A549 (cell line): ENCODE data around the gene LAMB2. TPM values are rescaled to one million over a fixed set of nuclear protein-coding genes. Genes with fewer than 3 reads are reported as not detected.
A peak's percentile ranks its signal among the peaks of the same experiment; 100 is the strongest.

Experiments
- ATAC-seq, 2 experiments: fragments of 200-7000 bp in 1 of 2; fragments of >200 bp in 1 of 2; cut with Nextera tagmentation in 1 of 2; cut with Tn5 transposase in 1 of 2; 3 replicates each; pipeline versions ENCODE4 v1.8.0 to v1.9.1; 2018 to 2020; ENCODE audit warnings: mild to moderate bottlenecking in 1 of 2, moderate library complexity in 1 of 2
- CTCF ChIA-PET: fragments of 300-600 bp; sonication (Branson Sonifier 250); formaldehyde crosslinking; extraction: SDS; loops from one replicate; lab custom pipeline; 2021; ENCODE audit warnings: antibody characterized with exemption, inconsistent platforms; lab: Yijun Ruan, JAX
- POLR2A ChIA-PET: fragments of 350-600 bp; formaldehyde crosslinking; extraction: SDS; loops from one replicate; lab custom pipeline; 2021; ENCODE audit warnings: antibody characterized with exemption, inconsistent platforms; lab: Yijun Ruan, JAX
- DNase-seq, 2 experiments: peaks; one replicate each; pipeline versions ENCODE4 v3.0.0 to v3.0.0-alpha.2; 2011 to 2016; ENCODE audit warnings: low read depth in 1 of 2, low spot score in 1 of 2
- FAIRE-seq: peaks from 2 replicates; lab custom pipeline; 2011; peaks lifted over from hg19 to GRCh38; lab: Jason Lieb, UNC
- H3K27ac ChIP-seq, 2 experiments: fragments of >200 bp; sonication (Bioruptor Twin); formaldehyde crosslinking; 3 replicates each; pipeline ENCODE4 v1.5.1; 2016 to 2017
- H3K4me1 ChIP-seq: fragments of >200 bp; sonication (Bioruptor Twin); formaldehyde crosslinking; 3 replicates; pipeline ENCODE4 v1.6.1; 2016
- H3K4me2 ChIP-seq: fragments of >200 bp; sonication (Bioruptor Twin); formaldehyde crosslinking; 3 replicates; pipeline ENCODE4 v1.6.1; 2016
- H3K4me3 ChIP-seq: fragments of >200 bp; sonication (Bioruptor Twin); formaldehyde crosslinking; 3 replicates; pipeline ENCODE4 v1.5.1; 2016
- H3K9me3 ChIP-seq: fragments of >200 bp; sonication (Bioruptor Twin); formaldehyde crosslinking; 3 replicates; pipeline ENCODE4 v1.6.1; 2016
- BCL3 ChIP-seq: fragments of >200 bp; sonication (Bioruptor Twin); formaldehyde crosslinking; IDR thresholded peaks from 3 replicates; pipeline ENCODE4 v1.6.1; 2016
- CBX2 ChIP-seq: fragments of 200-600 bp; sonication (generic); IDR thresholded peaks from 2 replicates; pipeline ENCODE4 v1.6.1; 2016; ENCODE audit warnings: low read depth, mild to moderate bottlenecking, borderline replicate concordance
- CEBPB ChIP-seq, 2 experiments: fragments of >200 bp in 1 of 2; sonication (Bioruptor Twin) in 1 of 2; formaldehyde crosslinking in 1 of 2; IDR thresholded peaks; 2 replicates each; pipeline ENCODE4 v1.6.1; 2012 to 2016
- CHD4 ChIP-seq: fragments of 200-600 bp; sonication (generic); IDR thresholded peaks from 2 replicates; pipeline ENCODE4 v1.6.1; 2016; ENCODE audit warnings: antibody characterized with exemption, mild to moderate bottlenecking, borderline replicate concordance
- CTCF ChIP-seq: fragments of >200 bp; sonication (Bioruptor Twin); formaldehyde crosslinking; IDR thresholded peaks from 3 replicates; pipeline ENCODE4 v1.5.1; 2016
- ELK1 ChIP-seq: fragments of 150-350 bp; IDR thresholded peaks from 2 replicates; pipeline ENCODE4 v1.6.1; 2014; ENCODE audit warnings: low read depth, mild to moderate bottlenecking, low read length
- EP300 ChIP-seq, 2 experiments: fragments of >200 bp; sonication (Bioruptor Twin); formaldehyde crosslinking; IDR thresholded peaks; 2 replicates in 1 of 2; 3 replicates in 1 of 2; pipeline ENCODE4 v1.6.1; 2016 to 2017
- ESRRA ChIP-seq: fragments of 150-350 bp; IDR thresholded peaks from 2 replicates; pipeline ENCODE4 v1.6.1; 2014; ENCODE audit warnings: mild to moderate bottlenecking, low read length, borderline replicate concordance
- FOSL2 ChIP-seq, 2 experiments: fragments of 450-650 bp in 1 of 2; fragments of >200 bp in 1 of 2; sonication (Bioruptor Twin) in 1 of 2; formaldehyde crosslinking; IDR thresholded peaks; 2 replicates each; pipeline versions ENCODE4 v1.5.0 to v1.6.1; 2016 to 2020; ENCODE audit warnings: mild to moderate bottlenecking in 1 of 2, moderate library complexity in 1 of 2
- HDAC2 ChIP-seq: fragments of 200-600 bp; sonication (generic); IDR thresholded peaks from 2 replicates; pipeline ENCODE4 v1.6.1; 2016
- JUN ChIP-seq, 2 experiments: fragments of >200 bp; sonication (Bioruptor Twin); formaldehyde crosslinking; IDR thresholded peaks; 2 replicates in 1 of 2; 3 replicates in 1 of 2; pipeline ENCODE4 v1.6.1; 2016 to 2017
- JUNB ChIP-seq: fragments of >200 bp; sonication (Bioruptor Twin); formaldehyde crosslinking; IDR thresholded peaks from 2 replicates; pipeline ENCODE4 v1.6.1; 2016
- KDM5A ChIP-seq: fragments of 200-600 bp; sonication (generic); IDR thresholded peaks from 2 replicates; pipeline ENCODE4 v1.6.1; 2016; ENCODE audit warnings: antibody characterized with exemption, mild to moderate bottlenecking
- MAX ChIP-seq: IDR thresholded peaks from 2 replicates; pipeline ENCODE4 v1.6.1; 2012
- MYC ChIP-seq: IDR thresholded peaks from 2 replicates; pipeline ENCODE4 v1.6.1; 2012; ENCODE audit warnings: mild to moderate bottlenecking, inconsistent platforms, low read length, improper control_type of control experiment, borderline replicate concordance
- NFE2L2 ChIP-seq: fragments of 150-350 bp; conservative IDR thresholded peaks from 2 replicates; pipeline ENCODE4 v1.6.1; 2014; ENCODE audit warnings: low read length
- PBX3 ChIP-seq: IDR thresholded peaks from 2 replicates; pipeline ENCODE4 v1.6.1; 2012
- PHF8 ChIP-seq: fragments of 200-600 bp; sonication (generic); IDR thresholded peaks from 2 replicates; pipeline ENCODE4 v1.6.1; 2016; ENCODE audit warnings: low read depth, mild to moderate bottlenecking, antibody characterized with exemption, moderate library complexity, borderline replicate concordance
- POLR2A ChIP-seq: IDR thresholded peaks from 2 replicates; pipeline ENCODE4 v1.6.1; 2012; ENCODE audit warnings: mild to moderate bottlenecking, low read length
- RAD21 ChIP-seq, 2 experiments: fragments of >200 bp in 1 of 2; sonication (Bioruptor Twin) in 1 of 2; formaldehyde crosslinking in 1 of 2; IDR thresholded peaks in 1 of 2; conservative IDR thresholded peaks in 1 of 2; 2 replicates in 1 of 2; 3 replicates in 1 of 2; pipeline ENCODE4 v1.6.1; 2012 to 2018; ENCODE audit warnings: inconsistent platforms in 1 of 2
- REST ChIP-seq: fragments of 200-600 bp; sonication (generic); IDR thresholded peaks from 2 replicates; pipeline ENCODE4 v1.6.1; 2016; ENCODE audit warnings: antibody characterized with exemption, mild to moderate bottlenecking, moderate library complexity
- RFX5 ChIP-seq: fragments of 450-650 bp; IDR thresholded peaks from 2 replicates; pipeline ENCODE4 v1.7.1; 2014; ENCODE audit warnings: antibody characterized with exemption, mild to moderate bottlenecking, moderate library complexity
- SMC3 ChIP-seq: fragments of >200 bp; sonication (Bioruptor Twin); formaldehyde crosslinking; IDR thresholded peaks from 3 replicates; pipeline ENCODE4 v1.6.1; 2018; ENCODE audit warnings: inconsistent platforms
- TP53 ChIP-seq: fragments of 250-450 bp; sonication (Bioruptor Pico); IDR thresholded peaks from 2 replicates; pipeline ENCODE4 v1.5.0; 2021; ENCODE audit warnings: mild to moderate bottlenecking, moderate library complexity
- ZSCAN20 ChIP-seq: fragments of 250-450 bp; sonication (Bioruptor Pico); IDR thresholded peaks from 2 replicates; pipeline ENCODE4 v1.8.0; 2022; ENCODE audit warnings: mild to moderate bottlenecking, moderate library complexity
- WGBS: methylation state at CpG from one replicate; pipeline ENCODE4 v1.1.6; 2017; ENCODE audit errors: missing lambda C conversion rate; 5-methylcytosine and 5-hydroxymethylcytosine counted together
- polyA plus RNA-seq, 4 experiments: library from polyadenylated mRNA; depleted of rRNA in 3 of 4; stranded (reverse); fragments of >200 nt; fragmentation: RNase III in 1 of 4; extraction: RNeasy Plus Mini Kit Qiagen cat#74134 plus additional on column Dnase treatment in 1 of 4; gene quantifications; 2 replicates in 3 of 4; 3 replicates in 1 of 4; pipeline ENCODE4 v1.2.3, GENCODE V29; 2011 to 2017

The LAMB2 gene
- polyA plus RNA-seq, 2 of the 4 experiments (the other 2 are of a cell fraction) = 87.3 to 146 TPM

- whole genome bisulfite sequencing = 1% methylated on average over 18 of the region's 50 CpGs
- Histone ChIP-seq H3K4me2 (peak within 1 kb of the TSS; percentile 93), H3K4me1 (peaks cover 6% of the 10 kb centered on the region; the same call in 1 of the 3 replicates)
- DNase-seq = peak; percentile 84 to 92
- TF ChIP-seq CEBPB (IDR thresholded peaks at IDR 0.05) (no peak), ZSCAN20 (no peak), RFX5 (no peak), POLR2A (peak; percentile 46), SMC3 (no peak), TP53 (CRISPR knock-in tag) (peak; percentile 64; the same call in 1 of the 2 replicates), KDM5A (peak; percentile 78), CBX2 (no peak), PHF8 (peak; percentile 77; the same call in 1 of the 2 replicates), FOSL2 (IDR thresholded peaks at IDR 0.05) (no peak), FOSL2 (CRISPR knock-in tag; IDR thresholded peaks at IDR 0.05) (no peak), MAX (peak; percentile 52), JUN (IDR thresholded peaks at IDR 0.05) (peak; percentile 67 to 79; a peak in 4 of 5 replicates)
- TF ChIP-seq, all 56 proteins: peak for 6
- ATAC-seq = peak; percentile 96 to 98
- POLR2A ChIA-PET = interaction anchor here (1.0 to 1.3 kb wide), 2 partner anchors 10 to 16 kb away, joined by 4 to 6 read pairs; partner anchors contain the start of genes QRICH1 and USP19
- Histone ChIP-seq H3K4me3 (peak within 1 kb of the TSS; percentile 71), H3K27ac (peak within 1 kb of the TSS; percentile 88 to 95), H3K9me3 (no peaks in the 10 kb centered on the region)
- CTCF ChIA-PET = no interaction called here
- FAIRE-seq = no peak
Measured at GRCh38 chr3:49104427-49105291, 28.2 kb downstream of the LAMB2 start, which contains the start of gene QARS1. Gene QARS1, minus strand, starts transcription at chr3:49104757. Its CDS starts 24 bp downstream, at chr3:49104733.

GRCh38 chr3:49104052-49104426, 28.8 kb downstream of the LAMB2 start:
- ATAC-seq (peak in 1 of 2 experiments; percentile 3; a peak in 3 of 6 replicates), DNase-seq (no peak), FAIRE-seq (no peak)
- Histone ChIP-seq H3K4me1 (peaks cover 6% of the 10 kb centered on the region; the same call in 1 of the 3 replicates), H3K9me3 (no peaks in the 10 kb centered on the region), H3K4me3 (peak overlapping the region; percentile 71), H3K27ac (peak overlapping the region; percentile 88 to 95), H3K4me2 (peak overlapping the region; percentile 93)
- WGBS = 7% methylated on average over 8 of the region's 8 CpGs
- ChIA-PET POLR2A (interaction anchor here (1.0 to 1.3 kb wide), 2 partner anchors 10 to 17 kb away, joined by 4 to 6 read pairs; partner anchors contain the start of genes QRICH1 and USP19), CTCF (no interaction called here)
- no peak for TF ChIP-seq ELK1
- TF ChIP-seq CTCF = no peak
- no peak for TF ChIP-seq EP300 (IDR thresholded peaks at IDR 0.05)
- no peak for TF ChIP-seq ESRRA
- TF ChIP-seq JUNB = no peak
- no peak for TF ChIP-seq RAD21 (conservative IDR thresholded peaks at IDR 0.05 in 1 of 2, IDR thresholded peaks at IDR 0.05 in 1 of 2)
- no peak for TF ChIP-seq BCL3
- no peak for TF ChIP-seq CHD4
- no peak for TF ChIP-seq PBX3
- no peak for TF ChIP-seq FOSL2 (IDR thresholded peaks at IDR 0.05)
- no peak for TF ChIP-seq FOSL2 (CRISPR knock-in tag; IDR thresholded peaks at IDR 0.05)
- no peak for TF ChIP-seq REST
- TF ChIP-seq MYC = no peak
- TF ChIP-seq HDAC2 = no peak
- no peak for TF ChIP-seq NFE2L2
